ENCODE data around the gene DISP2.

DISP2 gene

DNA sequence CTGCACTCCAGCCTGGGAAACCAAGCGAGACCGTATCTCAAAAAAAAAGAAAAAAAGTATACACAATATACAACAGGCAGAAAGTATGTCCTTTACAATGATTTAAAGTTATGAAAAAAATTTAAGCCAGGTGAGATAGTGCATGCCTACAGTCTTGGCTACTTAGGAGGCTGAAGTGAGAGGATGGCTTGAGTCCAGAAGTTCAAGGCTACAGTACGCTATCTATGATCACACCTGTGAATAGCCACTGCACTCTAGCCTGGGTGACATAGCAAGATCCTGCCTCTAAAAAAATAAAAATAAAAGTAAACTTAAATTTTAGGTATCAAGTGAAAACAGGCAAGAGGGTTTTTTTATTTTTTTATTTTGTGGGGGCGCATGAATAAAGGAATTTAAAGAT is 21.4 kb downstream of the DISP2 start (continued):
- no peak for TF ChIP-seq ZNF571 (tag by site-specific recombination; IDR thresholded peaks at IDR 0.05)

GRCh38 chr15:40379853-40380252 is 21.8 kb downstream of the DISP2 start:
- CTCF ChIA-PET: interaction anchor here (0.8 to 1.1 kb wide), 2 partner anchors 11 to 22 kb away, joined by 3 to 5 read pairs; no protein-coding TSS in a partner anchor
- Histone ChIP-seq H3K4me3 (ENCODE audit: low read depth, low read length) (no peak overlapping the region), H3K36me3 (ENCODE audit: control insufficient read depth in 2 of 2, insufficient read depth in 1 of 2, low read length in 2 of 2) (peaks cover 3 to 6% of the 10 kb centered on the region in 2 experiments; a peak in 1 of 3 replicates), H3K9me3 (ENCODE audit: control insufficient read depth, insufficient read depth, low read depth, low read length) (no peaks in the 10 kb centered on the region), H3K27ac (ENCODE audit: extremely low read depth, low read depth, low read length) (no peak overlapping the region), H3K4me1 (ENCODE audit: control insufficient read depth, insufficient read depth, low read length) (no peaks in the 10 kb centered on the region)
- TF ChIP-seq EGR2 (tag by site-specific recombination; IDR thresholded peaks at IDR 0.05; ENCODE audit: low read depth) (0 out of 2 replicates have a peak, but pooled peaks have one; percentile 16), ZFHX2 (tag by site-specific recombination; conservative IDR thresholded peaks at IDR 0.05) (peak; percentile 44)
- TF ChIP-seq, protein P1, sequence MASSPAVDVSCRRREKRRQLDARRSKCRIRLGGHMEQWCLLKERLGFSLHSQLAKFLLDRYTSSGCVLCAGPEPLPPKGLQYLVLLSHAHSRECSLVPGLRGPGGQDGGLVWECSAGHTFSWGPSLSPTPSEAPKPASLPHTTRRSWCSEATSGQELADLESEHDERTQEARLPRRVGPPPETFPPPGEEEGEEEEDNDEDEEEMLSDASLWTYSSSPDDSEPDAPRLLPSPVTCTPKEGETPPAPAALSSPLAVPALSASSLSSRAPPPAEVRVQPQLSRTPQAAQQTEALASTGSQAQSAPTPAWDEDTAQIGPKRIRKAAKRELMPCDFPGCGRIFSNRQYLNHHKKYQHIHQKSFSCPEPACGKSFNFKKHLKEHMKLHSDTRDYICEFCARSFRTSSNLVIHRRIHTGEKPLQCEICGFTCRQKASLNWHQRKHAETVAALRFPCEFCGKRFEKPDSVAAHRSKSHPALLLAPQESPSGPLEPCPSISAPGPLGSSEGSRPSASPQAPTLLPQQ (tag by site-specific recombination; IDR thresholded peaks at IDR 0.05): no peak
- TF ChIP-seq, protein P2, sequence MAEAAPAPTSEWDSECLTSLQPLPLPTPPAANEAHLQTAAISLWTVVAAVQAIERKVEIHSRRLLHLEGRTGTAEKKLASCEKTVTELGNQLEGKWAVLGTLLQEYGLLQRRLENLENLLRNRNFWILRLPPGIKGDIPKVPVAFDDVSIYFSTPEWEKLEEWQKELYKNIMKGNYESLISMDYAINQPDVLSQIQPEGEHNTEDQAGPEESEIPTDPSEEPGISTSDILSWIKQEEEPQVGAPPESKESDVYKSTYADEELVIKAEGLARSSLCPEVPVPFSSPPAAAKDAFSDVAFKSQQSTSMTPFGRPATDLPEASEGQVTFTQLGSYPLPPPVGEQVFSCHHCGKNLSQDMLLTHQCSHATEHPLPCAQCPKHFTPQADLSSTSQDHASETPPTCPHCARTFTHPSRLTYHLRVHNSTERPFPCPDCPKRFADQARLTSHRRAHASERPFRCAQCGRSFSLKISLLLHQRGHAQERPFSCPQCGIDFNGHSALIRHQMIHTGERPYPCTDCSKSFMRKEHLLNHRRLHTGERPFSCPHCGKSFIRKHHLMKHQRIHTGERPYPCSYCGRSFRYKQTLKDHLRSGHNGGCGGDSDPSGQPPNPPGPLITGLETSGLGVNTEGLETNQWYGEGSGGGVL (tag by site-specific recombination; IDR thresholded peaks at IDR 0.05): no peak
- POLR2A ChIA-PET: no interaction called here

DNA sequence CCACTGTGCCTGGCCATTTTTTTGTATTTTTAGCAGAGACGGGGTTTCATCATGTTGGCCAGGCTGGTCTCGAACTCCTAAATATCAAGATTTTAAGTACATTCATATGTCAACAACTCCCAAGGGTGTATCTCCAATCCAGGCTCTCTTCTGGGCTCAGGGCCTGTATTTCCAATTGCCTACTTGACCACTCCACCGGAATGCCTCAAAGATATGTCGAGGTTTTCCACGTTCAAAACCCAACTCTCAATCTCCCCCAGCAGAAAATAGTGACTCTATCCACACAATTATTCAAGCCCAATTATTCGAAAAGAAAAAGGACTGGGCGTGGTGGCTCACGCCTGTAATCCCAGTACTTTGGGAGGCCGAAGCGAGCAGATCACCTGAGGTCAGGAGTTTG is 22.6 kb downstream of the DISP2 start:
- TF ChIP-seq ZNF133 (tag by site-specific recombination; IDR thresholded peaks at IDR 0.05) (no peak), GFI1B (tag by site-specific recombination; IDR thresholded peaks at IDR 0.05) (no peak), ZNF837 (tag by site-specific recombination; IDR thresholded peaks at IDR 0.05) (no peak), ZNF121 (tag by site-specific recombination; IDR thresholded peaks at IDR 0.05) (no peak), PATZ1 (tag by site-specific recombination; IDR thresholded peaks at IDR 0.05) (no peak), ZFP3 (tag by site-specific recombination; IDR thresholded peaks at IDR 0.05; ENCODE audit: low read depth) (no peak), ZNF785 (tag by site-specific recombination; IDR thresholded peaks at IDR 0.05) (no peak), ZNF202 (tag by site-specific recombination; IDR thresholded peaks at IDR 0.05; ENCODE audit: borderline replicate concordance) (no peak), YY1 (tag by site-specific recombination; IDR thresholded peaks at IDR 0.05) (no peak), YY2 (tag by site-specific recombination; IDR thresholded peaks at IDR 0.05) (no peak), ZNF324 (tag by site-specific recombination; IDR thresholded peaks at IDR 0.05) (no peak), ZNF645 (tag by site-specific recombination; IDR thresholded peaks at IDR 0.05) (no peak), ZNF211 (tag by site-specific recombination; IDR thresholded peaks at IDR 0.05; ENCODE audit: low read depth) (no peak), ZNF580 (tag by site-specific recombination; IDR thresholded peaks at IDR 0.05) (no peak), ZNF561 (tag by site-specific recombination; IDR thresholded peaks at IDR 0.05; ENCODE audit: borderline replicate concordance) (no peak), ZNF335 (tag by site-specific recombination; conservative IDR thresholded peaks at IDR 0.05) (no peak), ZNF76 (tag by site-specific recombination; IDR thresholded peaks at IDR 0.05; ENCODE audit: borderline replicate concordance, low read depth) (no peak)
- TF ChIP-seq, protein P3, sequence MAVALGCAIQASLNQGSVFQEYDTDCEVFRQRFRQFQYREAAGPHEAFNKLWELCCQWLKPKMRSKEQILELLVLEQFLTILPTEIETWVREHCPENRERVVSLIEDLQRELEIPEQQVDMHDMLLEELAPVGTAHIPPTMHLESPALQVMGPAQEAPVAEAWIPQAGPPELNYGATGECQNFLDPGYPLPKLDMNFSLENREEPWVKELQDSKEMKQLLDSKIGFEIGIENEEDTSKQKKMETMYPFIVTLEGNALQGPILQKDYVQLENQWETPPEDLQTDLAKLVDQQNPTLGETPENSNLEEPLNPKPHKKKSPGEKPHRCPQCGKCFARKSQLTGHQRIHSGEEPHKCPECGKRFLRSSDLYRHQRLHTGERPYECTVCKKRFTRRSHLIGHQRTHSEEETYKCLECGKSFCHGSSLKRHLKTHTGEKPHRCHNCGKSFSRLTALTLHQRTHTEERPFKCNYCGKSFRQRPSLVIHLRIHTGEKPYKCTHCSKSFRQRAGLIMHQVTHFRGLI (tag by site-specific recombination; IDR thresholded peaks at IDR 0.05): no peak
- H3K4me1 ChIP-seq (ENCODE audit: control insufficient read depth, insufficient read depth, low read length): no peaks in the 10 kb centered on the region
- CTCF ChIA-PET: no interaction called here
- no peak overlapping the region for H3K27ac ChIP-seq (ENCODE audit: extremely low read depth, low read depth, low read length)
- no peaks in the 10 kb centered on the region for H3K9me3 ChIP-seq (ENCODE audit: control insufficient read depth, insufficient read depth, low read depth, low read length)
- POLR2A ChIA-PET: no interaction called here
- no peak overlapping the region for H3K4me3 ChIP-seq (ENCODE audit: low read depth, low read length)
- peaks cover 3 to 12% of the 10 kb centered on the region in 2 experiments; a peak in 1 of 3 replicates for H3K36me3 ChIP-seq (ENCODE audit: control insufficient read depth in 2 of 2, insufficient read depth in 1 of 2, low read length in 2 of 2)

Data from HEK293 (cell line).